ENCODE data around the gene MT2A. TPM values are rescaled to one million over a fixed set of nuclear protein-coding genes. Genes with fewer than 3 reads are reported as not detected.
A peak's percentile ranks its signal among the peaks of the same experiment; 100 is the strongest.

MT2A gene
- total RNA-seq, 1 donor from 2014 or later: 112 TPM

- Histone ChIP-seq H3K27me3 (ENCODE audit: insufficient read depth, low read length) (peaks cover 99% of the 10 kb centered on the region), H3K4me2 (ENCODE audit: low read length) (no peak overlapping the region)
Measured at GRCh38 chr16:56639045-56639444, 30.7 kb downstream of the MT2A start.

GRCh38 chr16:56640076-56640475 lies 31.7 kb downstream of the MT2A start:
- Histone ChIP-seq H3K9ac (ENCODE audit: low read length) (no peak overlapping the region), H3K4me3 (ENCODE audit: insufficient read depth, low read depth, low read length) (no peak overlapping the region), H3K27ac (ENCODE audit: low read depth, low read length) (no peak overlapping the region), H3K36me3 (ENCODE audit: insufficient read depth, low read length) (no peaks in the 10 kb centered on the region), H4K20me1 (ENCODE audit: insufficient read depth, low read length) (no peaks in the 10 kb centered on the region), H3K4me1 (ENCODE audit: insufficient read depth, low read length) (peaks cover 21% of the 10 kb centered on the region), H3K9me3 (ENCODE audit: insufficient read depth, low read depth, low read length) (no peaks in the 10 kb centered on the region), H3K79me2 (ENCODE audit: insufficient read depth, low read length) (no peaks in the 10 kb centered on the region), H3K4me2 (ENCODE audit: low read length) (no peak overlapping the region), H2AFZ (ENCODE audit: low read depth, low read length) (no peak overlapping the region), H3K27me3 (ENCODE audit: insufficient read depth, low read length) (peaks cover 99% of the 10 kb centered on the region)
- no peak overlapping the region for H3K27ac Mint-ChIP-seq (ENCODE audit: unreplicated experiment)
- FAIRE-seq (no peak), DNase-seq (ENCODE audit: low read depth) (no peak)
- no peak overlapping the region for H3K4me3 Mint-ChIP-seq (ENCODE audit: unreplicated experiment)
- TF ChIP-seq CTCF (IDR thresholded peaks at IDR 0.05; ENCODE audit: insufficient read depth, low read depth, low read length) (no peak), EZH2 (IDR thresholded peaks at IDR 0.05; ENCODE audit: insufficient read depth, low read length) (peak; percentile 4)
- H3K9me3 Mint-ChIP-seq (ENCODE audit: unreplicated experiment): no peaks in the 10 kb centered on the region
- peaks cover 91% of the 10 kb centered on the region for H3K27me3 Mint-ChIP-seq (ENCODE audit: low read depth, unreplicated experiment)
- no peaks in the 10 kb centered on the region for H3K36me3 Mint-ChIP-seq (ENCODE audit: low read depth, unreplicated experiment)
- H3K4me1 Mint-ChIP-seq (ENCODE audit: low read depth, unreplicated experiment): peaks cover 1% of the 10 kb centered on the region

More at GRCh38 chr16:56639045-56639444, 30.7 kb downstream of the MT2A start:
- H3K9ac ChIP-seq (ENCODE audit: low read length): no peak overlapping the region
- no peak for FAIRE-seq
- no peaks in the 10 kb centered on the region for H3K9me3 ChIP-seq (ENCODE audit: insufficient read depth, low read depth, low read length)
- no peak overlapping the region for H3K4me3 ChIP-seq (ENCODE audit: insufficient read depth, low read depth, low read length)
- no peak overlapping the region for H3K4me3 Mint-ChIP-seq (ENCODE audit: unreplicated experiment)
- peaks cover 91% of the 10 kb centered on the region for H3K27me3 Mint-ChIP-seq (ENCODE audit: low read depth, unreplicated experiment)
- no peaks in the 10 kb centered on the region for H3K36me3 ChIP-seq (ENCODE audit: insufficient read depth, low read length)
- H3K79me2 ChIP-seq (ENCODE audit: insufficient read depth, low read length): no peaks in the 10 kb centered on the region
- H3K27ac ChIP-seq (ENCODE audit: low read depth, low read length): no peak overlapping the region
- H3K9me3 Mint-ChIP-seq (ENCODE audit: unreplicated experiment): no peaks in the 10 kb centered on the region
- DNase-seq (ENCODE audit: low read depth): no peak
- TF ChIP-seq EZH2 (IDR thresholded peaks at IDR 0.05; ENCODE audit: insufficient read depth, low read length): no peak
- TF ChIP-seq CTCF (IDR thresholded peaks at IDR 0.05; ENCODE audit: insufficient read depth, low read depth, low read length): no peak
- peaks cover 4% of the 10 kb centered on the region for H3K4me1 Mint-ChIP-seq (ENCODE audit: low read depth, unreplicated experiment)
- no peaks in the 10 kb centered on the region for H3K36me3 Mint-ChIP-seq (ENCODE audit: low read depth, unreplicated experiment)
- no peak overlapping the region for H2AFZ ChIP-seq (ENCODE audit: low read depth, low read length)
- no peak overlapping the region for H3K27ac Mint-ChIP-seq (ENCODE audit: unreplicated experiment)
- no peaks in the 10 kb centered on the region for H4K20me1 ChIP-seq (ENCODE audit: insufficient read depth, low read length)
- peaks cover 24% of the 10 kb centered on the region for H3K4me1 ChIP-seq (ENCODE audit: insufficient read depth, low read length)

- DNase-seq (ENCODE audit: low read depth): no peak
- H3K27ac Mint-ChIP-seq (ENCODE audit: unreplicated experiment): no peak overlapping the region
- peaks cover 94% of the 10 kb centered on the region for H3K27me3 Mint-ChIP-seq (ENCODE audit: low read depth, unreplicated experiment)
- Histone ChIP-seq H3K27ac (ENCODE audit: low read depth, low read length) (no peak overlapping the region), H4K20me1 (ENCODE audit: insufficient read depth, low read length) (no peaks in the 10 kb centered on the region), H3K36me3 (ENCODE audit: insufficient read depth, low read length) (no peaks in the 10 kb centered on the region), H3K4me2 (ENCODE audit: low read length) (no peak overlapping the region), H3K27me3 (ENCODE audit: insufficient read depth, low read length) (peaks cover 99% of the 10 kb centered on the region), H3K4me3 (ENCODE audit: insufficient read depth, low read depth, low read length) (no peak overlapping the region), H3K79me2 (ENCODE audit: insufficient read depth, low read length) (no peaks in the 10 kb centered on the region), H3K4me1 (ENCODE audit: insufficient read depth, low read length) (peaks cover 15% of the 10 kb centered on the region), H2AFZ (ENCODE audit: low read depth, low read length) (no peak overlapping the region), H3K9ac (ENCODE audit: low read length) (no peak overlapping the region), H3K9me3 (ENCODE audit: insufficient read depth, low read depth, low read length) (no peaks in the 10 kb centered on the region)
- H3K36me3 Mint-ChIP-seq (ENCODE audit: low read depth, unreplicated experiment): no peaks in the 10 kb centered on the region
- FAIRE-seq: no peak
- H3K4me3 Mint-ChIP-seq (ENCODE audit: unreplicated experiment): no peak overlapping the region
- no peaks in the 10 kb centered on the region for H3K4me1 Mint-ChIP-seq (ENCODE audit: low read depth, unreplicated experiment)
- no peak for TF ChIP-seq CTCF (IDR thresholded peaks at IDR 0.05; ENCODE audit: insufficient read depth, low read depth, low read length)
- TF ChIP-seq EZH2 (IDR thresholded peaks at IDR 0.05; ENCODE audit: insufficient read depth, low read length): no peak
- H3K9me3 Mint-ChIP-seq (ENCODE audit: unreplicated experiment): no peaks in the 10 kb centered on the region
Measured at GRCh38 chr16:56641166-56641565, 32.8 kb downstream of the MT2A start.

Measured in astrocyte (in vitro differentiated cells and primary cell).